Transverse colon (tissue), 4 donors: ENCODE data around the gene PHKA2. TPM values are rescaled to one million over a fixed set of nuclear protein-coding genes. Genes with fewer than 3 reads are reported as not detected.

ENCODE experiments used
- DNase-seq: peaks from one replicate; pipeline ENCODE4 v3.0.0-alpha.2; 2019
- H3K27ac ChIP-seq, 4 donors: fragments of 200-600 bp; sonication (generic); 2 replicates each; pipeline ENCODE4 v1.5.1; 2016 to 2018; ENCODE audit warnings: inconsistent platforms in 4 of 4
- H3K27me3 ChIP-seq: fragments of 200-600 bp; sonication (generic); 2 replicates; pipeline ENCODE4 v1.5.1; 2017; ENCODE audit warnings: inconsistent platforms
- H3K36me3 ChIP-seq, 4 donors: fragments of 200-600 bp; sonication (generic); 2 replicates each; pipeline ENCODE4 v1.5.1; 2017 to 2019; ENCODE audit warnings: inconsistent platforms in 4 of 4
- H3K4me1 ChIP-seq, 4 donors: fragments of 200-600 bp; sonication (generic); 2 replicates each; pipeline ENCODE4 v1.5.1; 2017 to 2020; ENCODE audit warnings: inconsistent platforms in 4 of 4
- H3K4me3 ChIP-seq, 4 donors: fragments of 200-600 bp; sonication (generic); 1 replicate in 1 of 4; 2 replicates in 3 of 4; pipeline versions ENCODE4 v1.5.1 to v1.6.1; 2017 to 2019; ENCODE audit warnings: inconsistent platforms in 4 of 4
- H3K9me3 ChIP-seq, 2 donors: fragments of 200-600 bp; sonication (generic); 2 replicates each; pipeline ENCODE4 v1.5.1; 2017 to 2019; ENCODE audit warnings: inconsistent platforms in 2 of 2
- EP300 ChIP-seq: sonication (generic); formaldehyde crosslinking; IDR thresholded peaks from one replicate; pipeline ENCODE4 v1.6.1; 2017; ENCODE audit warnings: antibody characterized with exemption, low read depth
- POLR2A ChIP-seq: fragments of 450-650 bp; IDR thresholded peaks from one replicate; pipeline ENCODE4 v1.6.1; 2016; ENCODE audit warnings: antibody characterized with exemption, mild to moderate bottlenecking, moderate library complexity
- POLR2AphosphoS5 ChIP-seq, 3 donors: sonication (generic); formaldehyde crosslinking; IDR thresholded peaks; one replicate each; pipeline ENCODE4 v1.6.1; 2016; ENCODE audit warnings: antibody characterized with exemption in 3 of 3
- WGBS, 2 donors: methylation state at CpG; one replicate each; pipeline ENCODE4 v1.1.5; 2018; ENCODE audit warnings: low coverage in 1 of 2; 5-methylcytosine and 5-hydroxymethylcytosine counted together
- in situ Hi-C, 4 donors: fragments of 200-750 bp; cut with MboI; loops; one replicate each; pipeline versions ENCODE4 v1.15.0 to v1.15.1; 2017; ENCODE audit warnings: low sequenced_read_pairs in 3 of 4, low pct_ligation_motif_present in 1 of 4, low pct_unique_long_range_greater_than_20kb in 1 of 4
- intact Hi-C: fragments of 100-400 bp; cut with DNase I; formaldehyde crosslinking; loops from one replicate; pipeline ENCODE4 v1.15.1; 2023; ENCODE audit warnings: low total_unique reads
- total RNA-seq, 4 donors: library from RNA; depleted of rRNA; stranded (reverse); fragments of >200 nt; gene quantifications; one replicate each; pipeline ENCODE4 v1.1.0, GENCODE V29; 2016
- TF ChIP-seq, protein P1 (sequence below), 5 experiments: fragments of 200-600 bp in 3 of 5; fragments of 450-650 bp in 2 of 5; sonication (generic) in 3 of 5; IDR thresholded peaks; 1 replicate in 2 of 5; 2 replicates in 3 of 5; pipeline ENCODE4 v1.5.1; 2016 to 2017; ENCODE audit warnings: antibody characterized with exemption in 5 of 5, inconsistent platforms in 3 of 5, mild to moderate bottlenecking in 2 of 5, moderate library complexity in 1 of 5

Gene PHKA2
- total RNA-seq, 4 donors from 2014 or later, result 23.8 to 46.4 (median 30.4) TPM

- WGBS, 2 donors, result 78% methylated on average over 2 of the region's 2 CpGs; no CpG with 5 or more reads in 1 of the 2 donors
- Histone ChIP-seq H3K9me3 (no peaks in the 10 kb centered on the region), H3K36me3 (no peaks in the 10 kb centered on the region), H3K27ac (no peak overlapping the region), H3K4me3 (no peak overlapping the region), H3K4me1 (no peaks in the 10 kb centered on the region), H3K27me3 (no peaks in the 10 kb centered on the region)
- in situ Hi-C loops, result loop anchor here in 1 of 4 donors (25.0 kb wide), 1 partner anchor 367 kb away; no protein-coding TSS in a partner anchor
- no peak for DNase-seq
- TF ChIP-seq POLR2A (no peak), EP300 (no peak), POLR2AphosphoS5 (IDR thresholded peaks at IDR 0.05) (no peak)
- TF ChIP-seq, protein P1, sequence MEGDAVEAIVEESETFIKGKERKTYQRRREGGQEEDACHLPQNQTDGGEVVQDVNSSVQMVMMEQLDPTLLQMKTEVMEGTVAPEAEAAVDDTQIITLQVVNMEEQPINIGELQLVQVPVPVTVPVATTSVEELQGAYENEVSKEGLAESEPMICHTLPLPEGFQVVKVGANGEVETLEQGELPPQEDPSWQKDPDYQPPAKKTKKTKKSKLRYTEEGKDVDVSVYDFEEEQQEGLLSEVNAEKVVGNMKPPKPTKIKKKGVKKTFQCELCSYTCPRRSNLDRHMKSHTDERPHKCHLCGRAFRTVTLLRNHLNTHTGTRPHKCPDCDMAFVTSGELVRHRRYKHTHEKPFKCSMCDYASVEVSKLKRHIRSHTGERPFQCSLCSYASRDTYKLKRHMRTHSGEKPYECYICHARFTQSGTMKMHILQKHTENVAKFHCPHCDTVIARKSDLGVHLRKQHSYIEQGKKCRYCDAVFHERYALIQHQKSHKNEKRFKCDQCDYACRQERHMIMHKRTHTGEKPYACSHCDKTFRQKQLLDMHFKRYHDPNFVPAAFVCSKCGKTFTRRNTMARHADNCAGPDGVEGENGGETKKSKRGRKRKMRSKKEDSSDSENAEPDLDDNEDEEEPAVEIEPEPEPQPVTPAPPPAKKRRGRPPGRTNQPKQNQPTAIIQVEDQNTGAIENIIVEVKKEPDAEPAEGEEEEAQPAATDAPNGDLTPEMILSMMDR (IDR thresholded peaks at IDR 0.05), result no peak
- intact Hi-C loops, result no loop called here
Observed at GRCh38 chrX:18945483-18945882, 38.4 kb downstream of the PHKA2 start.

GRCh38 chrX:18944482-18944881 is 39.4 kb downstream of the PHKA2 start:
- WGBS, 2 donors, result 60 to 70% methylated on average over 3 to 4 of the region's 4 CpGs
- Histone ChIP-seq H3K27me3 (no peaks in the 10 kb centered on the region), H3K36me3 (no peaks in the 10 kb centered on the region), H3K9me3 (no peaks in the 10 kb centered on the region), H3K4me1 (no peaks in the 10 kb centered on the region), H3K27ac (no peak overlapping the region), H3K4me3 (no peak overlapping the region)
- intact Hi-C loops, result no loop called here
- in situ Hi-C loops, result loop anchor here in 1 of 4 donors (25.0 kb wide), 1 partner anchor 368 kb away; no protein-coding TSS in a partner anchor
- TF ChIP-seq POLR2A, result no peak
- TF ChIP-seq, protein P1 (IDR thresholded peaks at IDR 0.05), result no peak
- TF ChIP-seq POLR2AphosphoS5 (IDR thresholded peaks at IDR 0.05), result no peak
- TF ChIP-seq EP300, result no peak
- no peak for DNase-seq

- no peaks in the 10 kb centered on the region for H3K27me3 ChIP-seq
- intact Hi-C loops, result no loop called here
- TF ChIP-seq POLR2A, result no peak
- TF ChIP-seq EP300, result no peak
- TF ChIP-seq, protein P1 (IDR thresholded peaks at IDR 0.05), result no peak
- TF ChIP-seq POLR2AphosphoS5 (IDR thresholded peaks at IDR 0.05), result no peak
- H3K36me3 ChIP-seq, result no peaks in the 10 kb centered on the region
- WGBS, 2 donors, result 79% methylated on average over 2 of the region's 2 CpGs; no CpG with 5 or more reads in 1 of the 2 donors
- no peaks in the 10 kb centered on the region for H3K9me3 ChIP-seq
- no peak for DNase-seq
- no peak overlapping the region for H3K4me3 ChIP-seq
- H3K4me1 ChIP-seq, result no peaks in the 10 kb centered on the region
- no peak overlapping the region for H3K27ac ChIP-seq
- in situ Hi-C loops, result loop anchor here in 1 of 4 donors (25.0 kb wide), 1 partner anchor 370 kb away; no protein-coding TSS in a partner anchor
Observed at GRCh38 chrX:18941896-18942295, 42.0 kb downstream of the PHKA2 start.

DNA sequence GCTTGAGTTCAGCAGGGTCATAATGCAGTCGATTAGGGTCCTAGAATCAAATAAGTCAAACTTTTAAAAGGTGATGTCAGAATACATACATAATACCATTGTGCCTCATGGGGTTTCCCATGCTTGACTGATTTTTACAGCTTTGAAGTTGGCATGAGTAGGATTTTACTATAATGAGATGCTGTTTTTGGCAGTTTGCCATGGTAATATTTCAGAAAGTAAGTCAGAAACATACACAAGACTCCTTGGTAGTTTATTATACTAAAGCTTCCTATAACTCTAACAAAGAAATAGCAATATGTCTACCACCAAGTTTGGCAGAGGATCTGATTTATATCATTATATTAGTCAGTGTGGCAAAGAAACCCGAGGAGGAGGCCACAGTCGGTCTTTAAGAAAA is 45.2 kb downstream of the PHKA2 start:
- 33 to 48% methylated on average over 1 to 3 of the region's 3 CpGs for WGBS, 2 donors
- no peaks in the 10 kb centered on the region for H3K9me3 ChIP-seq
- no peak for DNase-seq
- no peaks in the 10 kb centered on the region for H3K36me3 ChIP-seq
- TF ChIP-seq POLR2A, result no peak
- TF ChIP-seq EP300, result no peak
- no peak for TF ChIP-seq POLR2AphosphoS5 (IDR thresholded peaks at IDR 0.05)
- TF ChIP-seq, protein P1 (IDR thresholded peaks at IDR 0.05), result no peak
- no peaks in the 10 kb centered on the region for H3K27me3 ChIP-seq
- H3K4me1 ChIP-seq, result no peaks in the 10 kb centered on the region
- intact Hi-C loops, result no loop called here
- H3K27ac ChIP-seq, result no peak overlapping the region
- in situ Hi-C loops, result loop anchor here in 1 of 4 donors (25.0 kb wide), 1 partner anchor 374 kb away; no protein-coding TSS in a partner anchor
- no peak overlapping the region for H3K4me3 ChIP-seq
